Thoracic aorta (tissue), 2 donors: ENCODE results near the gene SLC39A10. TPM values are rescaled to one million over a fixed set of nuclear protein-coding genes. Genes with fewer than 3 reads are reported as not detected.
"Not testable (repeated sequence)": the region's sequence is repeated elsewhere in the genome, so short reads cannot be mapped to it uniquely, and the experiment has no call there.

Source experiments
- ATAC-seq: fragments of 150-250 bp; one replicate; pipeline ENCODE4 v1.8.0; 2017; ENCODE audit warnings: low read depth; ENCODE audit not compliant: insufficient number of reproducible peaks, low FRiP score
- DNase-seq: peaks from one replicate; pipeline ENCODE4 v3.0.0-alpha.2; 2020; ENCODE audit warnings: low spot score
- H3K27ac ChIP-seq, 2 donors: fragments of 200-600 bp; sonication (generic); 1 replicate in 1 of 2; 2 replicates in 1 of 2; pipeline ENCODE4 v1.5.1; 2016; ENCODE audit warnings: mild to moderate bottlenecking in 2 of 2, moderate library complexity in 2 of 2
- H3K27me3 ChIP-seq: fragments of 200-600 bp; sonication (generic); replicated peaks from 2 replicates; pipeline ENCODE4 v1.6.0; 2016; ENCODE audit warnings: mild to moderate bottlenecking; ENCODE audit not compliant: insufficient read depth
- H3K36me3 ChIP-seq: fragments of 200-600 bp; sonication (generic); one replicate; pipeline ENCODE4 v1.5.1; 2016
- H3K4me1 ChIP-seq, 2 donors: fragments of 200-600 bp; sonication (generic); 1 replicate in 1 of 2; 2 replicates in 1 of 2; pipeline versions ENCODE4 v1.5.1 to v1.6.0; 2016; ENCODE audit warnings: low read depth in 2 of 2, mild to moderate bottlenecking in 1 of 2; ENCODE audit not compliant: control insufficient read depth in 1 of 2
- H3K4me3 ChIP-seq: fragments of 200-600 bp; sonication (generic); 2 replicates; pipeline ENCODE4 v1.5.1; 2016; ENCODE audit warnings: mild to moderate bottlenecking
- H3K9me3 ChIP-seq: fragments of 200-600 bp; sonication (generic); 2 replicates; pipeline ENCODE4 v1.5.1; 2016
- total RNA-seq, 2 donors: library from RNA; depleted of rRNA; stranded (reverse); fragments of >200 nt; gene quantifications; one replicate each; pipeline versions ENCODE4 v1.1.0 to v1.2.3, GENCODE V29; 2016
- TF ChIP-seq, protein P1 (sequence below): fragments of 200-600 bp; sonication (generic); IDR thresholded peaks from one replicate; pipeline ENCODE4 v1.5.1; 2019; ENCODE audit warnings: antibody characterized with exemption

Gene SLC39A10
- total RNA-seq, 2 donors from 2014 or later = 12.5 to 13.1 TPM

DNA sequence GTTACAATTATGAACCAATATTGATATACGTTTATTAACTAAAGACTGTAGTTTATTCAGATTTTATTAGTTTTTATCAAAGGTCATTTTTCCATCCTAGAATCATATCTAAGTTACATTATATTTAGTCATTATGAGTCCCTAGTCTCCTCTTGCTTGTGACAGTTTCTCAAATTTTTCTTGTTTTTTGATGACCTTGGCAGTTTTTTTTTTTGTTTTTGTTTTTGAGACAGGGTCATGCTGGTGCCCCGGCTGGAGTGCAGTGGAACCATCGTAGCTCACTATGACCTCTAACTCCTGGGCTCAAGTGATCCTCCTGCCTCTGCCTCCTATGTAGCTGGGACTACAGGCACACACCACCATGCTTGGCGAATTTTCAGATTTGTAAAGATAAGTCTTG is 18.3 kb upstream of the SLC39A10 start:
- Histone ChIP-seq H3K4me3 (no peak overlapping the region), H3K4me1 (no peaks in the 10 kb centered on the region), H3K9me3 (no peaks in the 10 kb centered on the region), H3K27me3 (no peaks in the 10 kb centered on the region), H3K27ac (no peak overlapping the region), H3K36me3 (no peaks in the 10 kb centered on the region)
- DNase-seq (no peak), ATAC-seq (no peak)
- TF ChIP-seq, protein P1, sequence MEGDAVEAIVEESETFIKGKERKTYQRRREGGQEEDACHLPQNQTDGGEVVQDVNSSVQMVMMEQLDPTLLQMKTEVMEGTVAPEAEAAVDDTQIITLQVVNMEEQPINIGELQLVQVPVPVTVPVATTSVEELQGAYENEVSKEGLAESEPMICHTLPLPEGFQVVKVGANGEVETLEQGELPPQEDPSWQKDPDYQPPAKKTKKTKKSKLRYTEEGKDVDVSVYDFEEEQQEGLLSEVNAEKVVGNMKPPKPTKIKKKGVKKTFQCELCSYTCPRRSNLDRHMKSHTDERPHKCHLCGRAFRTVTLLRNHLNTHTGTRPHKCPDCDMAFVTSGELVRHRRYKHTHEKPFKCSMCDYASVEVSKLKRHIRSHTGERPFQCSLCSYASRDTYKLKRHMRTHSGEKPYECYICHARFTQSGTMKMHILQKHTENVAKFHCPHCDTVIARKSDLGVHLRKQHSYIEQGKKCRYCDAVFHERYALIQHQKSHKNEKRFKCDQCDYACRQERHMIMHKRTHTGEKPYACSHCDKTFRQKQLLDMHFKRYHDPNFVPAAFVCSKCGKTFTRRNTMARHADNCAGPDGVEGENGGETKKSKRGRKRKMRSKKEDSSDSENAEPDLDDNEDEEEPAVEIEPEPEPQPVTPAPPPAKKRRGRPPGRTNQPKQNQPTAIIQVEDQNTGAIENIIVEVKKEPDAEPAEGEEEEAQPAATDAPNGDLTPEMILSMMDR = no peak

- Histone ChIP-seq H3K9me3 (no peaks in the 10 kb centered on the region), H3K27ac (no peak overlapping the region), H3K4me1 (no peaks in the 10 kb centered on the region), H3K4me3 (no peak overlapping the region), H3K27me3 (no peaks in the 10 kb centered on the region), H3K36me3 (no peaks in the 10 kb centered on the region)
- TF ChIP-seq, protein P1 = no peak
- DNase-seq (no peak), ATAC-seq (no peak)
Observed at GRCh38 chr2:195639238-195639858, 17.7 kb upstream of the SLC39A10 start.

DNA sequence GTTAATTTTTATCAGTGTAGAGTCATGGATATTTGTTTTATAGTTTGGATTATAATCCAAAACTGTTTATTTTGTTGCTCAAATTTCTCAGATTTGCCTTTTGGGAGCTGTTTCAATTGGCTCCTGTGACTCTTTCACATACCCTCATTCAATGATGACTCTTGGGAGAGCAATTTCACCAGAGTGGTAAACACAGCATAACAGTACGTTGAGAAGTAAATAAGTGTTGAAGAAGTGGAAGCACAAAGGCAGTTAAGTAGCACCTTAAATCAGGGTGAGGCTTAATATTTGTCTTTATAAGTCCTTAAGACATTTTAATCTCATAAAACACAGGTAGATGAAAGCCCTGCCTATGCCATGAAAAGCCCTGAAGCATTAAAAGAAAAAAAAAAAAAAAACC is 17.1 kb upstream of the SLC39A10 start:
- TF ChIP-seq, protein P1 = no peak
- Histone ChIP-seq H3K27me3 (no peaks in the 10 kb centered on the region), H3K27ac (no peak overlapping the region), H3K36me3 (no peaks in the 10 kb centered on the region), H3K4me3 (no peak overlapping the region), H3K9me3 (no peaks in the 10 kb centered on the region), H3K4me1 (no peaks in the 10 kb centered on the region)
- no peak for ATAC-seq
- DNase-seq = no peak

DNA sequence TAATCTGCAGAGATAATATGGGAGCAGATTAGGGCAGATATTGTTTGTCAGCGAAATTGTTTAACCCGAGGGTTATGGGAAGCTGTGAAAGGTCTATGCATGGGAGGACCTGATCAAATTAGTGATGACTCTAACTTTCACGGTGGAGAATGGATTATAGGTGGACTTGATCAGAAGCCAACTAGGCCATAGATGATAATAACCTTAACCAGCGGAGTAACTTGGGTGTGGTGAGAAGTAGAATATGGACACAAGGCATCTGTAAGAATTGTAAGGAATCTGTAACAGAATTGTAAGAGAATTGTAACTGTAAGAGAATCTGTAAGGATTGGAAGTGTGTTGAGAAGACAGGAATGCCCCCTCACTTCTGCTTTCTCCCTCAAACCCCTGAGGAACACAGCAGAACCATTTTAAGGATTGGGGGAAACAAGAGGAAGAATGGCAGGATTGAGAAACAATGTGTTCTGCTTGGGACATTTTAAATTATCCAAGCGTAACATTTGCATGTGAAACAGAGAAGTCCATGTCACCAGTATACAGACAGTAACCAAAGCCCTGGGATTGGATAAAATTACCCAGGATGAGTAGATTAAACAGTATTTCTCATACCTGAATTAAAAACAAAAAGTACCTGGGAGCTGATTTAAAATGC is 14.9 kb upstream of the SLC39A10 start:
- Histone ChIP-seq H3K36me3 (no peaks in the 10 kb centered on the region), H3K27ac (no peak overlapping the region), H3K4me3 (no peak overlapping the region), H3K27me3 (no peaks in the 10 kb centered on the region), H3K9me3 (no peaks in the 10 kb centered on the region), H3K4me1 (no peaks in the 10 kb centered on the region)
- TF ChIP-seq, protein P1 = no peak
- no peak for DNase-seq
- no peak for ATAC-seq

- H3K9me3 ChIP-seq = no peaks in the 10 kb centered on the region
- no peak overlapping the region for H3K4me3 ChIP-seq
- H3K27ac ChIP-seq = no peak overlapping the region
- TF ChIP-seq, protein P1 = no peak
- no peaks in the 10 kb centered on the region for H3K27me3 ChIP-seq
- no peak for ATAC-seq
- no peaks in the 10 kb centered on the region for H3K4me1 ChIP-seq
- H3K36me3 ChIP-seq = no peaks in the 10 kb centered on the region
- no peak for DNase-seq
Observed at GRCh38 chr2:195642679-195643068, 14.4 kb upstream of the SLC39A10 start.

GRCh38 chr2:195644708-195645107 is 12.3 kb upstream of the SLC39A10 start:
- not testable (repeated sequence) for H3K27ac ChIP-seq, DNase-seq, H3K27me3 ChIP-seq, H3K36me3 ChIP-seq, H3K4me3 ChIP-seq, H3K4me1 ChIP-seq, ATAC-seq, H3K9me3 ChIP-seq
